SKM-1 treated with dmso at 0.1 percent for 144 hours (cell line): ENCODE data around the gene AMIGO1.
A peak's percentile ranks its signal among the peaks of the same experiment; 100 is the strongest.

ENCODE experiments used
- DNase-seq: peaks from one replicate; lab custom pipeline; 2025; ENCODE audit not compliant: unreplicated experiment; lab: John Stamatoyannopoulos, UW

Gene AMIGO1

GRCh38 chr1:109509176-109510134, at the start of gene AMIGO1:
TSS of gene AMIGO1 (minus strand) at chr1:109509727. CDS start at chr1:109508912, 815 bp downstream.
- DNase-seq: peak; percentile 34

- DNase-seq: no peak
Measured at GRCh38 chr1:109557520-109557919, 48.0 kb upstream of the AMIGO1 start.

- no peak for DNase-seq
Measured at GRCh38 chr1:109556563-109556962, 47.0 kb upstream of the AMIGO1 start.

GRCh38 chr1:109548321-109549267, 39.1 kb upstream of the AMIGO1 start, which contains the start of gene GNAI3:
TSS of gene GNAI3 (plus strand) at chr1:109548615. CDS start at chr1:109548721, 106 bp downstream.
- peak; percentile 95 for DNase-seq

- no peak for DNase-seq
Measured at GRCh38 chr1:109547463-109548320, 38.2 kb upstream of the AMIGO1 start.

GRCh38 chr1:109546311-109547109, 37.0 kb upstream of the AMIGO1 start:
- peak; percentile 85 for DNase-seq

- DNase-seq: no peak
Measured at GRCh38 chr1:109543988-109544735, 34.6 kb upstream of the AMIGO1 start.

- DNase-seq: no peak
Measured at GRCh38 chr1:109543283-109543987, 33.9 kb upstream of the AMIGO1 start.

GRCh38 chr1:109542657-109543056, 33.1 kb upstream of the AMIGO1 start:
- no peak for DNase-seq

GRCh38 chr1:109541102-109541501, 31.6 kb upstream of the AMIGO1 start:
- no peak for DNase-seq

- DNase-seq: no peak
Measured at GRCh38 chr1:109539676-109540075, 30.1 kb upstream of the AMIGO1 start, which contains the start of gene GPR61. TSS of gene GPR61 (plus strand) at chr1:109539872. CDS start at chr1:109543023, 3,151 bp downstream.

GRCh38 chr1:109538827-109539555, 29.5 kb upstream of the AMIGO1 start:
- no peak for DNase-seq

- no peak for DNase-seq
Measured at GRCh38 chr1:109537450-109538178, 28.1 kb upstream of the AMIGO1 start.

- DNase-seq: no peak
Measured at GRCh38 chr1:109535971-109536491, 26.5 kb upstream of the AMIGO1 start.

GRCh38 chr1:109535481-109535880, 26.0 kb upstream of the AMIGO1 start:
- no peak for DNase-seq

GRCh38 chr1:109534307-109534858, 24.9 kb upstream of the AMIGO1 start:
- DNase-seq: no peak
